Measurements from ENCODE around the gene TRPV5.

DNA sequence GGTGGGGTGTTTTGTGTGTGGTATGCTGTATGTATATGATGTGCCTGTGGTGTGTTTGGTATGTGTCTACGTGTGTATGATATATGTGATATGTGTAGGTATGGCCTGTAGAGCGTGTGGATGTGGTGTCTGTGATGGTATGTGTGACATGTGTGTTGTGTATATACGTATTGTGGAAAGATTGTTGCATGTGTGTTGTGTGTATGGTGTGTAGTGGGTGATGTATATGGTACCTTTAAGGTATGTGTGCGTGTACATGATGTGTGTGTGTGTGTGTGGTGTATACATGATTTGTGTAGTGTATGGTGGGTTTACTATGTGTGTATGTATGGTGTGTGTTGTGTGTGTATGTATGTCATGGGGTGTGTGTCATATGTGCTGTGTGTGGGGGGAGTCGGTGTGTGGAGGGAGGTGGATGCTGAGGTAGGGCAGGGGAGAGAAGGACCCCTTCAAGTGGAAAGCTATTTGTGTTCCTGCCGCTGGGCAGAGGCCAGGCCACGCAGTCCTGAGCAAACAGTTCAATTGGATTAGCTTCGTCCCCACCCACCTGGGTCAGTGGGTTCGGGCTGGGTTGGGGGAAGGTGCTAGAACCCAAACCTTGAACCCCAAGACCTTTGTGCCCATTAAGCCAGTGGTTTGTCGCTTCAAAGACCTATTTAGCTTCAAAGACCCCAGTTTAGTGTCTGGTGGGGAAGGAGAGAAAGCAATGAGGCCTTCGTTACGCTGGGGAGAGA, 46.1 kb downstream of the TRPV5 start:
- TF ChIP-seq EZH2 (IDR thresholded peaks at IDR 0.05) (no peak), POLR2AphosphoS5 (IDR thresholded peaks at IDR 0.05; ENCODE audit: borderline replicate concordance, low read depth, low read length) (no peak), FOXP2 (optimal IDR thresholded peaks at IDR 0.05; ENCODE audit: control extremely low read depth, extremely low read length, insufficient read depth) (no peak)

All from SK-N-MC (cell line).